ENCODE measurements around the gene RNF225.
"Not testable (repeated sequence)": the region's sequence is repeated elsewhere in the genome, so short reads cannot be mapped to it uniquely, and the experiment has no call there.

The RNF225 gene

DNA sequence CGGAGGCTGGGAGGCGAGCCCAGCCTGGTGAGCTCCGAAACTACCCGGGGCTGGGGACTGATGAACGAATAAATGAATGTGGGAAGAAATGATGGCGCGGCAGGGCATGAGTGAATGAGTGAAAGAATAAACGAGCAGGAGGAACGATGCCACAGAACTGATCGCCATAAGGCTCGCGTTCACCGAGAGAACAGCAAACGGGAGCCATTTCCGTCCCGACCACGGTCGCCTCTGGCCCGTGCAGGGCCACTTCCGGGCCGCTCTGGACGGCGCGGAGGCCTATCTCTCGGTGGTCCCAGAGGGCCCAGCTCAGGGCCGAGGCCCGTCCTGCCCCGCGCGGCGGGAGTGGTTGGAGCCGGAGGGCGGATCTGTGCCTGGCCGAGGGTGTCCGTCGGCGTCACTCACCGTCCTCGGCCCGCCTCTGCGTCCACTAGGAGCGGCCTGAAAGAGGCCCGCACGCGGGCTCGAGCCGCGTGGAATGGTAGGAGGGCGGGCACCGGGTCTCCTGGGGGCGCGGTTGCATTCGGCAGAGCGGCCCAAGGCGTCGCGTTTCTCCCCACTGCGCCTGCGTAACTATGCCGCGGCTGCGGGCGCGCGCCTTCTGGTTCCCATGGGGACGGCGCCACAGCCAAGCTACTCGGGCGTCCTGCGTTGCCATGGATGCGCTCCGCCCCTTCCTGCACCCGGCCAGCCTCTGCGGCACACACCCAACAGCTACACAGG lies 33.0 kb upstream of the RNF225 start, which contains the start of gene ZNF497:
Gene ZNF497, minus strand, starts transcription at position 480 of the 723 bp plus-strand sequence. CDS start 5,116 bp downstream, outside the sequence.
- peak; percentile 98 for DNase-seq

DNA sequence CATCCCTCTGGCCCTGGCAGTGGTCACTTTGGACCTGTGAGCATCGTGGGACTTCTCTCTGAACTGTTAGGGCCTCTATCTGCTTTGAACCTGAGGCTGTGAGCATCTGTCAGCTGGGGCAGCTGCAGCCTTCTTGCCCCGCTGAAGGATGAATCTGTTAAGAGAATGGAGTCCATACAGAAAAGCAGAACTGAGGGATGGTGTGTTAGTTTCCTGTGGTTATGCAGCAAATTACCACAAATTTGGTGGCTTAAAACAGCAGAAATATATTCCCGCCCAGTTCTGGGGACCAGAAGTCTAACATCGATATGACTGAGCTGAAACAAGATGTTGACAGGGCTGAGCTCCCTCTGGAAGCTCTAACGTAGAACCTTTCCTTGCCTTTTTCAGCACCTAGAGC lies 31.3 kb upstream of the RNF225 start:
- no peak for DNase-seq

DNA sequence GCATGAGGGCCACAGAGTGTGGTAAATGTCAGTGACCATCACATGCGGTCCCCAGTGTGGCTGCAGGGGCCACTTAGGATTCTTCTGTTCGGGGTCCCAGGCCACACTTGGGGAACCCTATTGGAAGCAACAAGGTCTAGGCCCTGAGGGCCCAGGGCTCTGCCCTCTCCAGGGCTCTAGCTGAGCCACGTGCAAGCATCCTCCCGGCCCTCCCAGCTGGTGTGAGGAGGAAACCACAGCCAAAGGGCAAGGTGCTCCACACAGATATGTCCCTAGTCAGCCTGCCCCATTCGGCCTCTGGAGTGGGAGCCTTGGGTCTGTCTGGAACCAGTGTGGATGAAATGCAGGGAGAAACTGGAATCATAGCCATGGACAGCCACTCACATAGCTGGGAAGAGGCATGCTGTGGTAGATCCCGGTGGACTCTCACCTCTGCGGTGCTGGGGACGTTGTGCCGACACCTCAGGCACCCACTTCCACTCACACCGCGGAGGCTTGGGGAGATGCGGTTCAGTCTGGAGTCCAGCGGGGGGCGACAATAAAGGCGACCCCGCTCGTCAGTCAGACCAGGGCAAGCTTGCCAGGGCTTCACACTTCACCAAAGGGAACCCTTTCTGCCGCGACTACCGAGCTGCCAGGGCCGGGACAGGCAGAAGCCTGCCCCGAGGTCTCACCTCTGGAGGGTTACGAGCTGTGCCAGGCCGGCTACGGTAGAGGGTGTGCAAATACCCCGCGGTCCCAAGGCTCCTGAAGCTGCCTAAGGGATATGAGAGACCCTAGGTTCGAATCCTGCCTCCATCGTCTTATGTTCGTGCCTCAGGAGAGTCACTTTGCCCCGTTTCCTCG lies 28.6 kb upstream of the RNF225 start:
- no peak for DNase-seq

DNA sequence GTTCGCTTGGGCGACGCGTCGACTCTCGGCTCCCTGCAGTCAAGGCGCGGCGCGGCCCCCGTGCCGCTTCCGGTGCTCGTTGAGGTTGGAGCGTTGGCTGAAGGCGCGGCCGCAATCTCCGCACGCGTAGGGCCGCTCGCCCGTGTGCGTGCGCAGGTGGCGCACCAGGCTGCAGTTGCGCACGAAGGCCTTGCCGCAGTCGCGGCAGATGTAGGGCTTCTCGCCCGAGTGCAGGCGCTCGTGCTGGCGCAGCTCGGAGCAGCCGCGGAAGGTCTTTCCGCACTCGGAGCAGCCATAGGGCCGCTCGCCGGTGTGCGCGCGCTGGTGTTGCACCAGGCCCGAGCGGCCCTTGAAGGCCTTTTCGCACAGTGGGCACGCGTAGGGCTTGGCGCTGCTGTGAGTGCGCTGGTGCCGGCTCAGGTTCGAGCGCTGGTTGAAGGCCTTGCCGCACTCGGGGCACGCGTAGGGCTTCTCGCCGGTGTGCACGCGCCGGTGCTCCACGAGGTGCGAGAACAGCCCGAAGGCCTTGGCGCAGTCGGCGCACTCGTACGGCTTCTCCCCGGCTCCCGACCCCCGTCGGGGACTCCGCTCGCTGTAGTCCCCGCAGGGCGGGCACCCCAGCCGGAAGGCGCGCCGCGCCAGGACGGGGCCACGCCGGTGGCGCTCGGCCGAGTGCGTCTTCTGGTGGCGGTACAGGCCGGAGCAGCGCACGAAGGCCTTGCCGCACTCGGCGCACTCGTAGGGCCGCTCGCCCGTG lies 27.6 kb upstream of the RNF225 start:
- no peak for DNase-seq

DNA sequence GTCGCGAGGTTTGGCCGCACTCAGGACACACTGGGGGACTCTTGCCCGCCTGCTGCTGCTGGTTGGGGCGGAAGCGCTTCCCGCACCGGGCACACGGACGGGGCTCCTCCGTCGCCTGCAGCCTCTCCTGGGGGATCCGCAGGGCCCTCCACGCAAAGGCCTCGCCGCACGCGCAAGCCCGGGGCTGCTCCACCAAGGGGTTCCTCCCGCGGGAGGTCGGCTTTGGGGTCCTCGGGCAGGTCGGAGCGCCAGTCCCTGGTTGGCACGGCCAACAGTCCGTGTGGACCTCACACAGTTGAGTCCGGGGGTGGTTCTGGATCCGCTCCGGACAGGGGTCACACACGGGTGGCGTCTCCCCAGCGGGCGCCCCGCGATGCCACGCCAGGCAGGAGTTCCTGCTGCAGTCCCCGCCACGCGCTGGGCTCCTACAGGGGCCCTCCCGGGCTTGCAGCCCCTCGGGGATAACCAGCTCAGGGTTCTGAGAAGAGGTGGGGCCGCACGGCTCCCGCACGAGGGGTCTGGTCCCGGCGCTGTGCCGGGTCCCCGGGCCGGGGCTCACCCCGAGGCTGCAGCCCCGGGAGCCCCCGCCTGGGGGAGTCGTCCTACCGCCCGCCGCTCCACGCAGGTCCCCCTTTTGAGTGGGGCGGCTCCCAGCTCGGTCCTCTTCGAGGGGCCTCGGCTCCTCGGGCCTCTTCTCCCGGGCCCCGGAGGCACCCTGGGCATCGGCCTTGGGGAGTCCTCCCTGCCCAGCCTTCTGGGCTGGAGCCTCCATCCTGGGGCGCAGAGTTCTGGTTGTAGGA lies 26.7 kb upstream of the RNF225 start:
- DNase-seq, result no peak

DNA sequence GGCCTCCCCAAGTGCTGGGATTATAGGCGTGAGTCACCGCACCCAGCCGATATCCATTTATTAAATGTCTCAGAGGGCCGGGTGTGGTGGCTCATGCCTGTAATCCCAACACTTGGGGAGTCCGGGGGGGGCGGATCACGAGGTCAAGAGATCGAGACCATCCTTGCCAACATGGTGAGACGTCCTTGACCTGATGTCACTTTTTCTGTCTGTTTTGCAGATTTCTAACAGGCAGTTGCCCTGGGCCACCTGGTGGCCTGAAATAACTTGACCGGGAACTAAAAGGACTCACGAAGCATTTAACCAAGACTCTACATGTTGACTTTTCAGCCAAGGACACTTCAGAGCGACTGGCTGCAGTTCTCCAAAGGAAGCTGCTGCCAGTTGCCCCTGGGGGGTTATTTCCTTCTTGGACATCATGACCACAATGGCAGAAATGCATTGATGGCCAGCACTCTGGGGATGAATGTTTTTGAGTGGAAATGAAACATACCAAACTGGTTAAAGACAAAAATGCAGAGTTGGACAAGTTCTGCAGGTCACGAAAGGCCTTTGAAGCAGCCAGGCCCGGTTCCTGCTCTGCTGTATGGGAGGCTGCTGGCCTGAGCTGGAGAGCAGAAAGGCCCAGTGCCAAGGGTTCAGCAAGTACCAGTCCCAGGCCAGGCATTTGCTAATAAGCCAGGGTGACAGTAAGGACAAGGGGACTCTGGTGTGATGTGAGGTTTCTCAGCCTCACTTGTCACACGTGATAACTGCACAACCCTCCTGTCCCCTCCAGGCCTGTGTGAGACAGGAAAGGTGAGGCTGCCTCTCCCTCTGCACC lies 22.9 kb upstream of the RNF225 start:
- DNase-seq, result no peak

DNA sequence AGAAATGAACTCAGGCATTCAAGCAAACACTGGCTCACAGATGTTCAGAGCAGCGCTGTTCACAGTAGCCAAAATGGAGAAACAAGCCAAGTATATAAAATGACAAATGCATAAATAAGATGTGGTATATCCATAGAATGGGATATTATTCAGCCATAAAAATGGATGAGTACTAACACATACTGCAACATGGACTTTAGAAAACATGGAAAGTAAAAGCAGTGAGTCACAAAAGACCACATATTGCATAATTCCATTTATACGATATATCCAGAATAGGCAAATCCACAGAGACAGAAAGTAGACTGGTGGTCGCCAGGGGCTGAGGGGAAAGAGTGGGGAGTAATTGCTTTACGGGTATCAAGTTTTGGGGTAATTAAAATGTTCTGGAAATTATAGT lies 21.3 kb upstream of the RNF225 start:
- no peak for DNase-seq

DNA sequence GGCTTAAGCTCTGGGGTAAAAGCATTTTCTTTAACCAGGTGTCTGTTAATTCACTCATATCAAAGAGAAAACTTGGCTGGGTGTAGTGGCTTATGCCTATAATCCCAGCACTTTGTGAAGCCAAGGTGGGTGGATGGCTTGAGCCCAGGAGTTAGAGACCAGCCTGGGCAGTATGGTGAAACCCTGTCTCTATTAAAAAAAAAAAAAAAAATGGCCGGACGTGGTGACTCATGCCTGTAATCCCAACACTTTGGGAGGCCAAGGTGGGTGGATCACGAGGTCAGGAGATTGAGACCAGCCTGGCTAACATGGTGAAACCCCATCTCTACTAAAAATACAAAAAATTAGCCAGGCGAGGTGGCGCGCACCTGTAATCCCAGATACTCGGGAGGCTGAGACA lies 18.7 kb upstream of the RNF225 start:
- DNase-seq, result not testable (repeated sequence)

DNA sequence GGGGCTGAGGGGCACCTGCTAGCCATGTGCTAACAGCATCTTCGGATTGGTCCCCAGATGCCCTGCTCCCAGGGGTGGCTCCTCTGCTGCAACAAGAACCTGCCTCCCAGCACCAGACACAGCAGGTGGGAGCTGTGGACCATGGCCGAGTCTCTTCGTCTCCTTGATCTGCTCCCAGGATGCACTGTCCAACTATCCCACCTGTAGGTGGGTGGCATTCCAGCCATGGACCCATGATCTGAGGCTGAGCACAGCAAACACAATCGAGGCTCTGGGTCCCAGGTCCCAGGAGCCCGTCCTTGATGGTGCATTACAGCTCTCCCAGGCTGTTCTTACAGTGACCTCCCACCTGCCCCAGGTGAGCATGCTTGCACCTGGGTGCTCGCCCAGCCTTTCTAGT lies 16.2 kb upstream of the RNF225 start:
- no peak for DNase-seq

DNA sequence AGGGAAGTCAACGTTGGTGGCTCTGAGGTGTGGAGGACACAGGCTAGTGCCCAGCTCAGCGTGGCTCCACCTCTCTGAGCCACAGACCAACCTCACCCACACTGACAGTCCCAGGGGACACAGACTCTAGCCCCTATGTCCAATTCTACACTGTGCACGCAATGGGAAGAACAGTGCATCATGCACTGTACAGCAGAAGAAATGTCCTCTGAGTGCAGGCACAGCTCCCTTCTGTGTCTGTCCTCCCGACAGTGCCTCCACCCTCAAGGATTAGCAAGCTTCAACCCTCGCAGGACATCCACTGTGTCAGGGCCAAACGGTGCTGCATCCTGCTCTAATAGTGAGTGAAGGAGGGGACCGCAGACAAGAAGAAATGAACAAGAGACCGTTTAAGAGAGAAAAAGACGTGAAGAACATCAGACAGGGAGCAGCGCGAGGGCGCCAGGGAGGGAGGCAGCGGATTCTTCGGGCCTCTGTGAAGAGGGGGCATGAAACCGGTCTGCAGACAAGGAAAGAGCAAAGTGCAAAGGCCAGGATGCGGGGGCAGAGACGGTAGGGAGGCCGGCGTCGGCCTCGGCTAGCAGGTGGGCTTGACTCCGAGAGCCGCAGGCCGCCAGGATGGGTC lies 15.3 kb upstream of the RNF225 start:
- DNase-seq, result peak; percentile 35

DNA sequence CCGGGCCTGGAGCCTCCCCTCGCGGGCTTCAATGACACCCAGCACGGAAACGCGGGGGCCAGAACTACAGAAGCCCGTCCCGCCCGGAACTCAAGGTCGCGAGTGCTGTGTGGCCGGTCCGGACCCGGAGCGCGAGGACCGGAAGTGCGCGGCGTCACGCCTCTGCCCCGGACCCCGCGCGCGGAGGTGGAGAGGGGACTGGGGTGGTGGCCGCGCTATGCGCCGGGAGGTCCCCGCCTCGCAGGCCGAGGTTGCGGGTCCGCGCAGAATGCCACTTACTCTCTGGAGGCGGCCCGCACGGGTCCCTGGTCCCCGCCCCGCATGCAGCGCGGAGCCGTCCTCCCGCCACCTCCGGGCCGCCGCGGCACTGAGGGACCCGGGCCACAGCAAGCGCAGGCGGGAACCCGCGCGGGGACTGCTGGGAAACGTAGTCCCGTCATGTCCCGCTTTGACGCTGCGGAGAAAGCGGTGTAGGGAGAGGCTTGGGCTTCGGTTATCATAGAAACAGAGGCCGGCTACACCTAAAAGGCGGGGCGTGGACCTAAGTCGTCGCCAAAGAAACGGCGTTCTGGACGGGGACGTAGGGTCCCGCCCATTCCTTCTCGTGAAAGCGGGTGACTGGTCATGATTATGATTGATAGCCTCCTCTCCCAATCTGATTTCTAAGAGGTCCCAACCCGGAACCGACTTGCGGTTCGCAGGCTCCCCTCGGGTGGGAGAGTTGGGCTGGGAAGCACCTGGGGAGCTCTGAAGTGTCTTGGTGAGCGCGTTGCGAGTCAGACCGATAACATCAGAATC lies 14.6 kb upstream of the RNF225 start, which contains the start of gene ZNF837:
Gene ZNF837, minus strand, starts transcription at position 369 of the 798 bp plus-strand sequence. CDS start 11,698 bp downstream, outside the sequence.
- DNase-seq, result peak; percentile 97

DNA sequence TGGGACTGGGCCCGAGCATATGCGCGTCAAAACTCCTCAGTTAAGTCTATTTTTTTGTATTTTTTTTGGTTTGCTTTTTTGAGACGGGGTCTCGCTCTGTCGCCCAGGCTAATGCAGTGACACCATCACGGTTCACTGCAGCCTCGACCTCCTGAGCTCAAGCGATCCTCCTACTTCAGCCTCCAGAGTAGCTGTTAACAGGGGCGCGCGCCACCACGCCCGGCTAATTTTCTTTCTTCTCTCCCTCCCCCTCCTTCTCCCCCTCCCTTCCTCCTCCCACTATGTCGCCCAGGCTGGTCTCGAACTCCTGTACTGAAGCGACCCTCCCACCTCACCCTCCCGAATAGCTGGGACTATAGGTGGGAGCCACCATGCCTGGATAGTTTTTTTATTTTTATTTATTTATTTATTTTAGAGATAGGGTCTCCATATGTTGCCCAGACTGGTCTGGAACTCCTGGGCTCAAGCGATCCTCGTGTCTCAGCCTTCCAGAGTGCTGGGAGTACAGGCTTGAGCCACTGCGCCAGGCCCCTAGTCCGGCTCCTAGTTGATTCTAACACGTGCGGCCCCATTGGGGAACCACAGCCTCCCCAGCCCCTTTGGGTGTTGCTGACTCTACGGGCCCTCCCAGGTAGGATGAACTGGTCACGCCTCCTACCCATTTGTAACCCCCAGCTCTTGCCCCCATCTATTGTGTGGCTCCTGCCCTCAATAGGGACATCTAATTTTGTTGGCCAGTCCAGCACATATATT lies 13.8 kb upstream of the RNF225 start:
- peak; percentile 38 for DNase-seq

DNA sequence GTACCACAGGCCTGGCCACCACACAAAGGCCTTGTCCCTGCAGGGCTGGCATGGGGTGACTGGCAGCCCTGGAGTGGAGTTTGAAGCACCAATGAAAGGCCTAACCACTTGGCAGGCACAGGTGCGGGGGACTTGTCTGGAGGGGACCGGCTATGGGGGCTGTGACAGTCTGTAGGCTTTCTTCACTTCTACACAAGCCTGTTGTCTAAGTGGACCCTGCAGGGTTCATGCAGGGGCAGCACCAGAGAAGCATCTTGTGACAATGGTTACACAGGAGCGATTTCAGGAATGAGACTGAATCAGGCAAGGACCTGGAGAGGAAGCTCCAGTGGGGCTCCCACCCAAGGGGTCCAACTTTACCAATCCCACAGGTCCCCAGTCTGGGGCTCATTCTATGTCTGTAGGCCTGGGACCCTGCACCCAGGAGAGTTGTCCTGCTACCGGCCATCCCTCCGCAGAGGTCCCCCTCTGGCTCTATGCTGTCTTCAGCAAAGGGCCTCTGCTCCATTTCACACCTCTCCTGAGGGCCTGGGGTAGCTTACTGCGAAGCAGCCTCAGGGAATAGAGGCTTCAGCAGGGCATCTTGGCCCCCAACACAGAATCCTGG lies 12.4 kb upstream of the RNF225 start:
- no peak for DNase-seq

DNA sequence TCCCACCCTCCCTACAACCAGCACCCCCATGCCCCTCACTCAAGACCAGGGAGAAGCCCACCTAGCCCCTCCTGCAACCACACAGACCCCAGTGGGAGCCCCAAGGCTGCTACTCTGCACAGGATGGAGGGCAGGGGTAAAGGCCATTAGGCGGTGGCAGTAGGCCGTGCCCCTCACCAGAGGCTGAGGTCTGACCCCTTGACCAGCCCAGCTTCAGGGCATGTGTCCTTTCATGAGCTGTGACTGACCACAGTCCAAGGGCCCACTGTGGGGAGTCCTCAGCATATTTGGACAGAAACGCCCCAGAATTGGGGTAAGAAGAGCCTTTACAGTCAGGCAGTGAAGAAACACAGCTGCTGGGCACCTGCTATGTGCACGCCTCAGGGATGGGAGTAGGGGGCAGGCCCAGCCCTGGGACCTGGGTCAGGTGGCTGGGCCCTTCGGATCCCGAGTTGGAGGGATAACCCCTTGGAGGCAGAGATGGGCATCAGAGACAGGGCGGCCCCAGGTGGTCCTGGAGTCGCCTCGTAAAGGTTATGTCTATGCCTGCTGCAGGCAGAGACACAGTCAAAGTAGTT lies 10.1 kb upstream of the RNF225 start:
- DNase-seq, result no peak

DNA sequence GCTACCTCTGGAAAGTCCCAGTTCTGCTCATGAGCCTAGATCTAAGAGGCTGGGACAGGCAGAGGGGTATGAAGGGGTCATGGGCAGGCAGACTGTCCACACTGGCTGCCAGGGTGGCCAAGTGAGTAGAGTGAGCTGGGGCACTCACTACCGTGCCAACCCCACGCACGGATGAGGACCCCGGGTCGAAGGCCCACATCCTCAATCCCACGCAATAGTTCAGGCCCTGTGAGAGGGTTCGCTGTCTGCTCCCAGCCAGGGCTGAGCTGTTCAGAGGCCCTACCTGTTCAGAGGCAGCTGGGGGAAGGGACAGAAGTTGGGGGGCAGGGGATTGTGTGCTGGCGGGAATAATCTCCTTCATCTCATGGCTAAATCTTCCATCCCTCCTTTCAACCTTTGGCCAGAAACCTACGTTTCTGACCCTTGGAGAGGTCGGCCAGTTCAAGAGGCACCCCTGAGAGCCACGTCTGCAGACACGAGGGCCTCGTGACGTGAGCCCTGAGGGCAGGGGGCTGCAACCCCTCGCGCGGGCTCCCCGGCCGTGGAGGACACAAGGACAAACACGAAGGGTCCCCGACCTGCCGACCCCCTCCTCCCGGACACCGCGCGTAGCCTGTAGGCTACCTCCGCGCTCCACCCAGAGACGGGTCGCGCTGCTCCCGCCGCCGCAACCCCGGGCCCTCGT lies 9.4 kb upstream of the RNF225 start:
- peak; percentile 62 for DNase-seq

DNA sequence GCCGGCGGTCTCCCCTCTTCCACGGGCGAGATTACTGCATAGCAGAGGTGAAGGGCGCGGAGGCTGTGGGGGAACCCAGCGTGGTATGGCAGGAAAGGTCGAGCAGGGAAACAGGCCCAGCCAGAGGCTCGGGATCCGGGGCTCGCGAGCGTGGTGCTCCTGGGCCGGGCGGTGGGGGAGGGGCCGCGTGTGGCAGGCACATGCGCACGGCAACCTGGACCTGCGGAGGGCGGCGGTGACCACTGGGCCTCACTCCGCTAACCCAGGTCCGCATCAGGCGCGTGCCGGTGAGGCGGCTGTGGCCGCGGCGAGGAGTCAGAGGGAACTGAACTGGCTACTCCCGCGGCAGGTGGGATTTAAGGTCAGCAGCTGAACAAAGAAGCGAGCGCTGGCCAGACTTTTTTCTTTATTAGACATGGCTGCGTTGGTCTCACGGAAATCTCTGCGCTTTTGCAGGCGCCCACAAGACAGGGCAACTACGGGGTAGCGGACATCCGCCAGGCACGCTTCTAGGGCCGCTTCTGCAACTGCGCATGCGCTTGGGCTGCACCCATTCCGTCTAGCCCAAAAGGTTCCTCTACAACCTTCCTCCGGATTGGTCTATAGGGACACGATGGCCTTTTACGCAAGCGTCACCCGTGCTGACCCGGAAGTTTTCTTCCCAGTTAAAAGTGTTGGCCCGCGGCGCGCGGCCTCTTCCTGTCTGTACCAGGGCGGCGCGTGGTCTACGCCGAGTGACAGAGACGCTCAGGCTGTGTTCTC lies 8.7 kb upstream of the RNF225 start, which contains the start of gene RPS5:
Gene RPS5, plus strand, starts transcription at position 694 of the 762 bp plus-strand sequence. CDS start 869 bp downstream, outside the sequence.
- DNase-seq, result peak; percentile 96
